ENCODE results near the gene HS3ST3B1. TPM values are rescaled to one million over a fixed set of nuclear protein-coding genes. Genes with fewer than 3 reads are reported as not detected.

The HS3ST3B1 gene
- polyA plus RNA-seq, 1 of the 3 experiments (the other 2 are of a cell fraction), result 0.67 TPM

DNA sequence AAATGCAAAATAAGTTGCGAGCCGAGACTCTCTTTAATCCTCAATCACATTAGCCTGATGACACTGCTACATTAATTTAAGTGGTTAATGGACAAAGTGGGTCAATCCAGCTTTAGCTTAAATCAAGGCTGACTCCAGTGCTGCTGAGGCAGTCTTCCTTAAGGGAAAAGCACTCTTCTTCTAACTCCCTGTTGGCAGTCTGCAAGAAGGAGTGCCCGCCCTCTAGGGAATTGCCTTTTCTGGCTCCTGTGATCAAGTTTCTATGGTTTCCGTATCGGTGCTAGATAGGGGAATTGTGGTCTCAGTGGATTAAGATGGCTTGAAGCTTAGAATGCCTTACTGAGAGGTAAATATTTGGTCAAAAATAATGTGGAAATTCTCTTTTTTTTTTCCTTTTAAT, 41.0 kb downstream of the HS3ST3B1 start:
- Histone ChIP-seq H3K9me3 (no peaks in the 10 kb centered on the region), H3K27ac (ENCODE audit: low read depth in 2 of 2, low read length in 1 of 2) (no peak overlapping the region), H3K27me3 (ENCODE audit: insufficient read depth) (no peaks in the 10 kb centered on the region), H3K4me1 (ENCODE audit: control insufficient read depth in 1 of 2, insufficient read depth in 2 of 2, low read depth in 1 of 2, low read length in 1 of 2) (no peaks in the 10 kb centered on the region), H3K79me2 (ENCODE audit: insufficient read depth) (no peaks in the 10 kb centered on the region), H4K20me1 (ENCODE audit: insufficient read depth) (no peaks in the 10 kb centered on the region), H2AFZ (ENCODE audit: low read depth) (no peak overlapping the region), H3K4me3 (ENCODE audit: low read depth in 2 of 2, low read length in 1 of 2) (no peak overlapping the region), H3K4me2 (no peak overlapping the region), H3K9me2 (no peaks in the 10 kb centered on the region), H3K9ac (no peak overlapping the region), H3F3A (replicated peaks; ENCODE audit: insufficient read depth) (no peaks in the 10 kb centered on the region), H3K36me3 (replicated peaks in 1 of 2; ENCODE audit: control insufficient read depth in 1 of 2, insufficient read depth in 2 of 2, low read length in 1 of 2) (no peaks in the 10 kb centered on the region)
- no peak for TF ChIP-seq YY1 (IDR thresholded peaks at IDR 0.05; ENCODE audit: low read depth)
- no peak for TF ChIP-seq NRF1 (IDR thresholded peaks at IDR 0.05; ENCODE audit: low read depth, low read length)
- no peak for TF ChIP-seq GABPA (IDR thresholded peaks at IDR 0.05; ENCODE audit: low read depth)
- TF ChIP-seq, protein P1, sequence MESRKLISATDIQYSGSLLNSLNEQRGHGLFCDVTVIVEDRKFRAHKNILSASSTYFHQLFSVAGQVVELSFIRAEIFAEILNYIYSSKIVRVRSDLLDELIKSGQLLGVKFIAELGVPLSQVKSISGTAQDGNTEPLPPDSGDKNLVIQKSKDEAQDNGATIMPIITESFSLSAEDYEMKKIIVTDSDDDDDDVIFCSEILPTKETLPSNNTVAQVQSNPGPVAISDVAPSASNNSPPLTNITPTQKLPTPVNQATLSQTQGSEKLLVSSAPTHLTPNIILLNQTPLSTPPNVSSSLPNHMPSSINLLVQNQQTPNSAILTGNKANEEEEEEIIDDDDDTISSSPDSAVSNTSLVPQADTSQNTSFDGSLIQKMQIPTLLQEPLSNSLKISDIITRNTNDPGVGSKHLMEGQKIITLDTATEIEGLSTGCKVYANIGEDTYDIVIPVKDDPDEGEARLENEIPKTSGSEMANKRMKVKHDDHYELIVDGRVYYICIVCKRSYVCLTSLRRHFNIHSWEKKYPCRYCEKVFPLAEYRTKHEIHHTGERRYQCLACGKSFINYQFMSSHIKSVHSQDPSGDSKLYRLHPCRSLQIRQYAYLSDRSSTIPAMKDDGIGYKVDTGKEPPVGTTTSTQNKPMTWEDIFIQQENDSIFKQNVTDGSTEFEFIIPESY (IDR thresholded peaks at IDR 0.05; ENCODE audit: borderline replicate concordance, low read depth), result no peak
- no peak for TF ChIP-seq EP300 (IDR thresholded peaks at IDR 0.05; ENCODE audit: borderline replicate concordance in 1 of 2, low read depth in 1 of 2, low read length in 1 of 2)
- TF ChIP-seq SIN3A (IDR thresholded peaks at IDR 0.05; ENCODE audit: borderline replicate concordance, low read depth, low read length), result no peak
- TF ChIP-seq FOSL2 (IDR thresholded peaks at IDR 0.05; ENCODE audit: borderline replicate concordance, low read depth), result no peak
- TF ChIP-seq NFIC (IDR thresholded peaks at IDR 0.05; ENCODE audit: borderline replicate concordance), result no peak
- TF ChIP-seq, protein P2, sequence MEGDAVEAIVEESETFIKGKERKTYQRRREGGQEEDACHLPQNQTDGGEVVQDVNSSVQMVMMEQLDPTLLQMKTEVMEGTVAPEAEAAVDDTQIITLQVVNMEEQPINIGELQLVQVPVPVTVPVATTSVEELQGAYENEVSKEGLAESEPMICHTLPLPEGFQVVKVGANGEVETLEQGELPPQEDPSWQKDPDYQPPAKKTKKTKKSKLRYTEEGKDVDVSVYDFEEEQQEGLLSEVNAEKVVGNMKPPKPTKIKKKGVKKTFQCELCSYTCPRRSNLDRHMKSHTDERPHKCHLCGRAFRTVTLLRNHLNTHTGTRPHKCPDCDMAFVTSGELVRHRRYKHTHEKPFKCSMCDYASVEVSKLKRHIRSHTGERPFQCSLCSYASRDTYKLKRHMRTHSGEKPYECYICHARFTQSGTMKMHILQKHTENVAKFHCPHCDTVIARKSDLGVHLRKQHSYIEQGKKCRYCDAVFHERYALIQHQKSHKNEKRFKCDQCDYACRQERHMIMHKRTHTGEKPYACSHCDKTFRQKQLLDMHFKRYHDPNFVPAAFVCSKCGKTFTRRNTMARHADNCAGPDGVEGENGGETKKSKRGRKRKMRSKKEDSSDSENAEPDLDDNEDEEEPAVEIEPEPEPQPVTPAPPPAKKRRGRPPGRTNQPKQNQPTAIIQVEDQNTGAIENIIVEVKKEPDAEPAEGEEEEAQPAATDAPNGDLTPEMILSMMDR (IDR thresholded peaks at IDR 0.05), result no peak
- no peak for TF ChIP-seq TAF1 (IDR thresholded peaks at IDR 0.05; ENCODE audit: borderline replicate concordance, low read depth, low read length)
- no peak for TF ChIP-seq EZH2phosphoT487 (IDR thresholded peaks at IDR 0.05; ENCODE audit: borderline replicate concordance, low read depth)
- no peak for TF ChIP-seq RXRA (IDR thresholded peaks at IDR 0.05; ENCODE audit: borderline replicate concordance, low read depth)
- no peak for TF ChIP-seq CHD2 (IDR thresholded peaks at IDR 0.05; ENCODE audit: low read length, partially characterized antibody)
- TF ChIP-seq, protein P3, sequence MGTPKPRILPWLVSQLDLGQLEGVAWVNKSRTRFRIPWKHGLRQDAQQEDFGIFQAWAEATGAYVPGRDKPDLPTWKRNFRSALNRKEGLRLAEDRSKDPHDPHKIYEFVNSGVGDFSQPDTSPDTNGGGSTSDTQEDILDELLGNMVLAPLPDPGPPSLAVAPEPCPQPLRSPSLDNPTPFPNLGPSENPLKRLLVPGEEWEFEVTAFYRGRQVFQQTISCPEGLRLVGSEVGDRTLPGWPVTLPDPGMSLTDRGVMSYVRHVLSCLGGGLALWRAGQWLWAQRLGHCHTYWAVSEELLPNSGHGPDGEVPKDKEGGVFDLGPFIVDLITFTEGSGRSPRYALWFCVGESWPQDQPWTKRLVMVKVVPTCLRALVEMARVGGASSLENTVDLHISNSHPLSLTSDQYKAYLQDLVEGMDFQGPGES (IDR thresholded peaks at IDR 0.05; ENCODE audit: low read depth, low read length), result no peak
- no peak for TF ChIP-seq RAD21 (IDR thresholded peaks at IDR 0.05; ENCODE audit: low read length)
- TF ChIP-seq TCF12 (IDR thresholded peaks at IDR 0.05), result no peak
- TF ChIP-seq SMC3 (IDR thresholded peaks at IDR 0.05; ENCODE audit: low read depth, low read length), result no peak
- WGBS (ENCODE audit: low lambda C conversion rate), result 27% methylated on average over 5 of the region's 5 CpGs
- ChIA-PET POLR2A (no interaction called here), CTCF (no interaction called here)
- no peak for DNase-seq

Data from SK-N-SH (cell line).